GM04503 (cell line): ENCODE data around the gene TNFRSF25.
"Not testable (repeated sequence)": the region's sequence is repeated elsewhere in the genome, so short reads cannot be mapped to it uniquely, and the experiment has no call there.

Experiments used
- DNase-seq: peaks from one replicate; pipeline ENCODE4 v3.0.0-alpha.2; 2012; ENCODE audit warnings: low read depth

TNFRSF25 gene

DNA sequence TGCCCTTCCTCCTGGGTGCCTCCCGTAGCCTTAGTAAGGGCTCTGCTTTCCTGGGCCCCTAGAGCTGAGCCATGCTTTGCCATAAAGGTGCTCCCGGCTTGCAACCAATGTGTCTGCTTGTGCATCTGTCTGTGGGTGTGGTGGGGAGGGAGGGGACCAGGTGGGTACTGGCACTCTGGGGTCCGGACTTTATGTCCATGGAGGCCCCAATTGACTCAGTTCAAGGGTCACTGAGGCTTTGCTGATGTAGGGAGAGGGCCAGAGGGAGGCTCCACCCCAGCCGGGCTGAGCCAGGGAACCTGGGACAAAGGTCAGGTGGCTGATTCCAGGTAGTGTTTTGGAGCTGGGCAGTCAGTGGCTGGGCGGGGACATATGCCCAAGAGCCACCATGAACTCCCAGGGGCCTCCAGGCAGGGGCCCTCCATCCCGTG lies 15.0 kb downstream of the TNFRSF25 start:
- no peak for DNase-seq

DNA sequence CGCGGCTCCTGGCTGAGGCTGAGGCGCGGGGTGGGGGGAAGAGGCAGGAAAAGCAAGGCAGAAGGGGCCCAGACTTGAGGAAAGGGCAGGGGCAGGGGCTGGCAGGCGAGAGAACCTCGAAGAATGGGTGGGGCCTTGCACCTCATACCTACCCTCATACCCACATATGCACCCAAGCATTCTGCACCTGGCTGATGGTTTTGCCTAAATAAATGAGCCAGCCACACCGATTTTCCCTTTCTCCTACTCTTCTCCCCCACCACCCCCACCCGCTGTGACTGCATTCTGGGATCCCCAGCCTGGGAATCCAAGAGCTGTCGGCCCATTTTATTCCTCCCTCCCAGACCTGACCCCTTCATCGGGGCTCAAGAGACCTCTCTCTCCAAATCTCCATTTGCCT lies 15.5 kb downstream of the TNFRSF25 start:
- not testable (repeated sequence) for DNase-seq

DNA sequence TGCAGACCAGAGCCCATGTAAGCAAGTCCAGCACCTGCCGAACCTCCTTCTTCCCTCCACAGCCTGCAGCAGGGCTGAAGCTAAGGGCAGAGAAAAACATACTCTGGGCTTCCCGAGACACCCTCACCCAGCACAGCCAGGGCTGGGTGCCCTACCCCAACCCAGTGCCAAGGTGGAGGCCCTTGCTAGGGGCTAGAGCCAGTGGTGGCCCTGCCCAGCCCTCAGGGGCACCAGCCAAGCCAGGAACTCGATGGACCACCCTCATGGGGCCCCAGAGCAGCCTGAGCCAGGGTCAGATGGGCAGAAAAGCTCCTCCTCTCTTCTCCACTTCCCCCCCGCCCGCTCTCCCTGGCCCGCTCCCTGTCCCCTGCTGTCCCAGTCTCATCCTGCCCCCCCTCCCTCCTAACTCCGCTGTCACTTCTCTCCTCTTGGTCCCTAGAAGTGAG lies 15.9 kb downstream of the TNFRSF25 start:
- DNase-seq = no peak

DNA sequence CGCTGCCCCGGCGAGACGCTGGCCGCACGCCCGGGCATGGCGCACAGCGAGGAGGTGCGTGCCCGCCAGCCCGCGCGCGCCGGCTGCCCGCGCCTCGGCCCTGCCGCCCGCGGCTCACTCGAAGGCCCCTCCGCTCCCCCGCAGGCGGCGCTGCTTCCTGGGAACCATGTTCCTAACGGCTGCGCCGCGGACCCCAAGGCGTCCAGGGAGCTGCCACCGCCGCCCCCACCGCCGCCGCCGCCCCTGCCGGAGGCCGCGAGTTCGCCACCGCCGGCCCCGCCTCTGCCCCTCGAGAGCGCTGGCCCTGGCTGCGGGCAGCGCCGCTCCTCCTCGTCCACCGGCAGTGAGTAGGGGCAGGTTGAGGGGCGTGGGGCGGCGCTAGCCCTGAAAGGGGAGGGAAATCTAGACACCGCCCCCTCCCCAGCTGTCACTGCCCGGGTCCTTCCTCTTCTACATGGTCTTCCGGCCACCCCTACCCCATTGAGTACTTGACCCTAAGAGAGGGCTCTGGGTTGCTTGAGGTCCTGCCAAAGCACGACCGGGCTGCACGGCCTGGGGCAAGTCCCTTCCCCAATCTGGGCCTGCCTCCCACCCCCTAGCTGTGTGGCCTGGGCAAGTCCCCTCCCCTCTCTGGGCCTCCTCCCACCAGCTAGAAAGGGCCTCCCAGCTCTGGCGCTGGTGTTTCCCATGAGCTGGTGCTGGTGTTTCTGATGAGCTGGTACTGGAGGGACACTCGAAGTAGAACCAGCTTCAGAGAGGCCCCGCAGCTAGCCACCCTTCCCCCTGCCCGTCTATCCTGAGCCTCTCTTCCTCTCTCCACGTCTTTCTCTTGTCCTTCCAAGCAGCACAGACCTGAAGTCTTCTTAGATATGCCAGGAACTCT lies 17.0 kb downstream of the TNFRSF25 start:
- no peak for DNase-seq

DNA sequence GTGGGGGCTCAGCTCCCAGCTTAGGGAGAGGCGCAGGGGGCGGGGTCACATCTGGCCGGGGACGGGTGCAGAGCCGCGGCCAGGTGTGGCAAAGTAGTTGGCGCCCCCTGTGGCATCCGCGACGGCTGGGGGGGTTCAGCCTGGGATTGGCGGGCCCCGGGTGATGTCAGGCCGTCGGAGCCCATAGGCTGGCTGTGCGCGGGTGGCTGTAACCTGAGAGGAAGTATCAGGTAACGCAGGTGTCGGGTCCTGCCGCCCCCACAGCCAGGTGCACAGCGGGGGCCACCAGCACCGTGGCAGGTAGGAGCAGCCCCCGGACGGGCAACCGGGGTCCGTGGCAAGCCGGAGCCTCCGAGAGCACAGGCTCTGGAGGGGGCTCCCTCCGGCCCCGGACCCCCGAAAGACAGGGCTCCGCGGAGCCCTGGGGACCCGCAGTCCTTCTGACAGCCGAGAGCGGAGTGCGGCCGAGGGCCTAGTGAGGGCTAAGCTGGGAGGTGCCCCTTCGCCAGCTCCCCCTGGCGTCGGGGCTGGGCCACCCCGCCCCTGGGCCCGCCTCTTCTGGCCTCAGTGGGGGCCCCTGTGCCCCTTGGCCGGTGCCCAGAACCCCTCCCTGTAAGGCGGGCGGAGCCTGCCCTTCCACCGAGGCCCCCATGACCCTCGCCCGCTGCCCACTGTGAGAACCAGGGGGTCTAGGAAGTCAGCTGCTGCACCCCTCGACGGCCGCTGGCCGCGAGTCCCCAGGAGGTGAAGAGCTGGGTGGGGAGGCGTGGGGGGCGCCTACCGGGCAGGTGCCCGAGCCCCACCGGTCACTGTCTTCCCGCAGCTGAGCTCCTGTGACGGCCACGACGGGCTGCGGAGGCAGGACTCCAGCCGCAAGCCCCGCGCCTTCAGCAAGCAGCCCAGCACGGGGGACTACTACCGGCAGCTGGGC lies 17.9 kb downstream of the TNFRSF25 start:
- no peak for DNase-seq

DNA sequence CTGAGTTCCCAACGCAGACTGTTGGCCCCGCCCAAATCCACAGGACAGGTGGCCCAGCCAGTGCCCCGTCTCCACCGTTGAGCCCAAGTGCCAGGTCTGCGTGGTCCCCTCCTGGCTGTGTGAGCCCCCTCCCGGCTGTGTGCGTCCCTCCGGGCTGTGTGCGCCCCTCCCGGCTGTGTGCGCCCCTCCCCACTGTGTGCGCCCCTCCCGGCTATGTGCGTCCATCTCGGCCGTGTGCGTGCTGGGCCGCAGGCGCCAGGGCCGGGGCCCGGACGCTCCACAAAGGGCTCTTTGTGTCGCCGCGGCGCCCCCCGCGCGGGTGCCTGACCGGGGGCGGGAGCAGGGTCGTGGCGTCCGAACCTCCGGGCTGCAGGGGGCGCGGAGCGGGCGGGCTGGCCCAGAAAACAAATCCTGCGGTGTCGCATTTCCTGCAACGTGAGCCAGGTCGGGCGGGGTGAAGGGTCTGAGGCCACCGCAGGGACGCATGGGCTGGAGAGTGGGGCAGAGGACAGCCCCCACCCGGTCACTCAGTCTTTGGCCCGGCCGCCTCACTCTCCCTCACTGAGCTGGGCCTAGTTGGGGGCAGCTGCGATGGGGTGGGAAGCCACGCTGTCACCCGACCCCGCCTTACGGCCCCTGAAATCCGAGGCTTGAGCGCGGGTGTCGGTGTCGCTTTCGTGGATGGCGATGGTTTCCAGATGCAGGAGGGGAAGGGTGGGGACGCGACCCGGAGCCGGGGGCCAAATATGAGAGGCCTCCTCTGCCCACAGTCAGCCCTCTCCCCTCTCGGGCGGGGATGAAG lies 18.8 kb downstream of the TNFRSF25 start:
- DNase-seq = no peak

DNA sequence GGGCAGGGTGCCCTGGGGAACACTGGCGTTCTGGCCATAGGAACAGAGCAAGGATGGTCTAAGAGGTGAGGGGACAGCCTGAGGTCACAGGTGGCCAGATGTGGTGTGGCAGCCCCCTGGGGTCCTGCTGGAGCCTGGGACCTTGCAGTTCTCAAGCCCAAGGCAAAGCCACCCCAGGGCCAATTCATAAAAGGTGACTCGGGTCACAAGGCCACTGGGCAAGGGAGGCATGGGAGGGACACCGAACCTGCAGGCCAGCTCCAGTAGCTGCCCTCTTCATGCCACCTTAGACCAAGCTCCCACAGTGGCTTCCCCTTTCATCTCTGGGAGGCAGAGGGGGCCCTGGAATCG lies 19.3 kb downstream of the TNFRSF25 start:
- DNase-seq = no peak

DNA sequence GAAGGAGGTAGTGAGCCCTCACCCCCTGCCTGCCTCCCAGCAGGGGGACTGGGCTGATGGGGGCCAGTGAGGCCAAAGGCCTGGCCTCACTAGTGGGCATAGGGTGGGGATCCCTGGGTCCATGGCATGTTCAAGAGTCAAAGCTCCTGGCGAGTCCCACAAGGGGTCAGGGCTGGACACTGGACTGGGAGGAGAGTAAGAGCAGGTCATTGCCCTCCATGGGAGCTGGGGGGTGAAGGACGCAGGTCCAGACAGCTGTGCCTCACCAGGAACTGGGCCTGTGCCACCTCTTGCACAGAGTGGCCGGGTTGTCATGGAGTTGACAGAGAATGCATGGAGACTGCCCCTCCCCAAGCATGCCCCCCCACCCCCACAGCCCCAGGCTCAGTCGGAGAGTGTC lies 20.0 kb downstream of the TNFRSF25 start:
- not testable (repeated sequence) for DNase-seq

DNA sequence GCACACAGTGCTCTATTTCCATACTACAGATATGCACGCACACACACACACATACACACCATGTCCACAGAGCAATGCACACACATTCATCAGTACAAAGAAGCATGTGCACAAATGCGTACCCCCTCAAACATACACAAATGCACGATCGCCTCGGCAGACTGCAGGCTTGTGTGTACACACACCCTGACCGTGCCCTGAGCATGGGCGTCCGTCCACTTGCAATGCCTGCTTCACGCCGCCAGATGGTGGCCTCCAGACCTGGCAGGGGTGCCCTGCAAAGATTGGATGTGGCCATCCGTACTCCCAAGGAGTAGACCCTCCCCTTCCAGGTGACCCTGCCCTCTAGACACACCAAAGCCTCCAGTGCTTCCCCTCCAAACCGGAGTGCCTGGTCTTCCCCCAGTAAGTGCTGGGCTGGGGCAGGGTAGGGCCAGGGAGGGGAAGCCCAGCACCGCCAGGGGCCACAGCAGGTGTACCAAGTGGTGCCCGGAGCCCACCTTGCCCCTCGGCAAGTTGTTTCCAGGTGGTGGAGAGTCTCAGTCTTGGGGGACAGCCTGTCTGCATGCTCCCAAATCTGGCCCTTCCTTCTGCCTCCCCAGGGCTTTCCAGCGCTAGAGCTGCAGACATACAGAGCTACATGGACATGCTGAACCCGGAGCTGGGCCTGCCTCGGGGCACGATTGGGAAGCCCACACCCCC lies 20.8 kb downstream of the TNFRSF25 start:
- DNase-seq = no peak

DNA sequence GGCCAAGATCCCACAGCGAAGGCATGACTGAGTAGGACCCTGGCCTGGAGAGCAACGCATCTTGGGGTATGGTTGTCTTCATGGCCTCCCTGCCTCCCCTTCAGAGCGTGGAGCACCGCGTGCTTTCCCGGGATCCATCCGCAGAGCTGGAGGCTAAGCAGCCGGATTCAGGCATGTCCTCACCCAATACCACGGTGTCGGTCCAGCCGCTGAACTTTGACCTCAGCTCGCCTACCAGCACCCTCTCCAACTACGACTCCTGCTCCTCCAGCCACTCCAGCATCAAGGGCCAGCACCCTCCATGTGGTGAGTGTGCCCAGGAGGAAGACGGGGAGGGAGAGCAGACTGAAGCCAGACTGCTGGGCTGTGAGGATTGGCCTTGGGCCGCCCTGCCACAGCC lies 21.6 kb downstream of the TNFRSF25 start:
- DNase-seq = no peak

DNA sequence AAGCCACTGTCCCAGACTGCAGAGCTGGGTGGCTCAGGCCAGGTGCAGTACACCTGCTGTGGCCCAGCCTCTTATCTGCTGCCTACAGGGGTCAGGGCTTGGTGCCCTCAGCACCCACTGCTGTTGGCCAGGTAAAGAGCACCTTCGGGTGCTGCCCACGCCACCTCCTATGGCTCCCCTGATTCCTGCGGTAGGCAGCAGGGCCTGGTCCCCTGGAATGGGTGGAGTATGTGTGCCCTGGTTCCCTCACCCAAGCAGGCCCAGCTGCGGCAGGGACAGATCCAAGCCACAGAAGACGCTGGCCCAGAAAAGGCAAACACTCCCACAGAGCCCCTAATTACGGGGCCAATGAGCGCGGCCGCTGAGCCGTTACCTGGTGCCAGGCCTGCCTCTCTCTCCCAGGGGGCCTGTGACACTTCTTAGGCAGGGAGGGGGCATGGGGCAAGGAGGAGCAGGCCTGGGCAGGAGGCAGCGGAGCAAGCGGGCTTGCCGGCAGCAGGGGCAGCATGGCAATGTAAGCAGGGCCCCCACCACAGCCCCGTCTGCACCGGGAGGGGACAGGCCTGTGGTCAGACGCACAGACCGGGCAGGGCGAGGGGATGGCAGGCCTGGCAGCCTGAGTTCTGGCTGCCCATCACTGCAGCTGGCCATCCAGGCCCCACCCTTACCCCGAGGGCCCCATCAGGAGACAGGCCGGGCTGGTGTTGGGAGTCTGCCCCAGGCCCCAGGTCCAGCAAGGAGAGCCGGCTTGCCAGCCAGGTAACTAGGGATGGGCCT lies 22.4 kb downstream of the TNFRSF25 start:
- no peak for DNase-seq

DNA sequence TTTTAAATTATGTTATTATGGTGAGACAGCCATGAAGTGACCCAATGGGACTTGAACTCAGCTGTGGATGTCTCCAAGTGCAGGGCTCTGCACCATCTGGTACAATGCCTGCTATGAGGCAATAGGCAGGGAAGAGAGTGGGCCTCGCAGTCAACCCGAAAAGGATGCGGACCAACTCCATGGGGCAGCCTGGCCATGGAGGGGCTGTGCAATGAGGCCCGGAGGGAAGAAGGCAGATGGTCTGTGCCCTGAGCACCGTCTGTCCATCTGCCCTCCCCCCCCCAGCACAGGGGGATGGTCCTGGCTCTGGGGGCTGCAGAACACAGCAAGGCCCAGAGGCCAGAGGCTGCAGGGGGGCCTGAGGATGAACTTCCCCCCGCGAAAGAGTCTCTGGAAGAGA lies 24.4 kb downstream of the TNFRSF25 start:
- DNase-seq = no peak

DNA sequence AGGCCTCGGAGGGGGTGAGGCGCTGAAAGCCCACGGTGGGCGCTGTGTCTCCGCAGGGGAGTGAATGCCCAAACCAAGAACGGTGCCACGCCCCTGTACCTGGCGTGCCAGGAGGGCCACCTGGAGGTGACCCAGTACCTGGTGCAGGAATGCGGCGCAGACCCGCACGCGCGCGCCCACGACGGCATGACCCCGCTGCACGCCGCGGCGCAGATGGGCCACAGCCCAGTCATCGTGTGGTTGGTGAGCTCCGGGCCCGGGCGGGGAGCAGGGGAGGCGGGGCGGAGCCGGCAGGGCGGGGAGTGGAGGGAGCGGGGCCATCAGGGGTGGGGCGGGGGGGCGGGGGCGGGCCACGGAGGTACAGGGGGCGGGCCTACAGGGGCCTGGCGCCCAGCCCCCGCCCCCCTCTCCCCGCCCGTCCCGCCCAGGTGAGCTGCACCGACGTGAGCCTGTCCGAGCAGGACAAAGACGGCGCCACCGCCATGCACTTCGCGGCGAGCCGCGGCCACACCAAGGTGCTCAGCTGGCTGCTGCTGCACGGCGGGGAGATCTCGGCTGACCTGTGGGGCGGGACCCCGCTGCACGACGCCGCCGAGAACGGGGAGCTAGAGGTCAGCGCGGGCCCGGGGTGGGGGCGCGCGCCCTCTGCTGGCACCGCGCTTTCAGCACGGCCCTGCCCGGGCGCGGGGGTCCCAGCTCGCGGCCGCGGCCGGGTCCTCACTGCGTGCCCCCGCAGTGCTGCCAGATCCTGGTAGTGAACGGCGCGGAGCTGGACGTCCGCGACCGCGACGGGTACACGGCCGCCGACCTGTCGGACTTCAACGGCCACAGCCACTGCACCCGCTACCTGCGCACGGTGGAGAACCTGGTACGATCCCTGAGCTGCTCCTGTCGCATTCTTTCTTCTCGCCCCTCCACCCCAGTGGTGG lies 25.5 kb downstream of the TNFRSF25 start:
- DNase-seq = no peak

DNA sequence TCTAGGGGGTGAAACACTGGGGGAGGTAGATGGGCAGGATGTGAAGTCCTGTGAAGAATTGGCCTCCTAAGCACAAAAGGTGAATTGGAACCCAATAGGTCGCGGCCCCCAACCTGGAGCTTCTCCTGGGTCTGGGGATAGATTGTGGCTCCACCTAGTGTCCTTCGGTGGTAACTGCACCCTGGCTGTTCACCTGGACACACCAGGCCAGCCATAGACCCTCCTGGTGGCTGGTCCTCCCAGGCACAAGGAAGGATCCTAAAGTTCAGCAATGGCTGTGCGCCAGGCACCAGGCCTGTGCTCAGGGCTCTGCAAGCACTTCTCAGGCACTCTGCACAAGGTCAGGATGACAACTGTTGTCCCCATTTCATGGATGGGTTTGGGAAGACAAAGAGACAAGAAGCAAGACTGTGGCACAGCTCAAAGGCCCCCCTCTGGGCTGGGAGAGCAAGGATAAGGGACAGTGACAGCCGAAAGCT lies 27.9 kb downstream of the TNFRSF25 start:
- DNase-seq = no peak

DNA sequence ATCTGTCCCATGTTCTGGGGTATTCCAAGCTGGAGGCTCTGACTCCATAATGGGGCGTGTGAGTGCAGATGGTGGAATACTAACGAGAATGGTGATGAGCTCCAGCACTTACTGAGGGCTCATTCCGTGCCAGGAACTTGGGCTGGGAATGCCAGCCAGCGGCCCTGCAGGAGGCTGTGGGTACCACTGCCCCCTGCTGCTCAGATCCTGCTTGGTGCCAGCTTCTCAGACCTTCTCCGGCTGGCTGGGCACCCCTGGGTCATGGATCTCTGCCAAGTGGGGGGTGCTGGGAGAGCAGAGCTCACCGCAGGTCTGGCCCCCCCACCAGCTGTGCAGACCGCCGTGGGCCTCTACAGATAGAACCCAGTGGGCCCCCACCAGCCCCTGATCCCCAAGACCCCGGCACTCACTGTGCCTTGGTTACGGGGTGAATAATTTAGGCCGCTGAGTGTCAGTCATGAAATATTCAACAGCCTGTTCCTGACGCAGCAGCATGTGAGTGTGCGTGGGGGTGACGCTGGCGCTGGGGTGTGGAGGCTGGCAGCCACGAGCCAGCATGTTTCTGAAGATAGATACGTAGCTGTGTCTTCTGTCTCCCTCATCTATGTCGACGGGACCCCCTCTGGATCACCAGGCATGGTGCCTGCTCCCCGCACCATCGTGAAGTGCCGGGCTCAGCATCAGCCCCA lies 28.8 kb downstream of the TNFRSF25 start:
- DNase-seq = not testable (repeated sequence)

DNA sequence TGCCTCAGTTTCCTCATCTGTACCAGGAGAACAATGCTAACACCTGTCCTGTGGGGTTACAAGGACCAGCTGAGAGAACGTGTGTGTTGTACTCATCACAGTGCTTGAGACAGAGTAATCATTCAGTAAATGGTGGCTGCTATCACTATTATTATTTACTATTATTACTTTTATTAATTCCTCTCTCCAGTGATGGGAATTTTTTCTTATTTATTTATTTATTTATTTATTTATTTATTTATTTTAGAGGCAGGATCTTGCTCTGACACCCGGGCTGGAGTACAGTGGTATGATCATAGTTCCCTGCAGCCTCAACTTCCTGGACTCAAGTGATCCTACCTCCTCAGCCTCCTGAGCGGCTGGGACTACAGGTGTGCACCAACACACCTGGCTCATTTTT lies 29.7 kb downstream of the TNFRSF25 start:
- DNase-seq = not testable (repeated sequence)

DNA sequence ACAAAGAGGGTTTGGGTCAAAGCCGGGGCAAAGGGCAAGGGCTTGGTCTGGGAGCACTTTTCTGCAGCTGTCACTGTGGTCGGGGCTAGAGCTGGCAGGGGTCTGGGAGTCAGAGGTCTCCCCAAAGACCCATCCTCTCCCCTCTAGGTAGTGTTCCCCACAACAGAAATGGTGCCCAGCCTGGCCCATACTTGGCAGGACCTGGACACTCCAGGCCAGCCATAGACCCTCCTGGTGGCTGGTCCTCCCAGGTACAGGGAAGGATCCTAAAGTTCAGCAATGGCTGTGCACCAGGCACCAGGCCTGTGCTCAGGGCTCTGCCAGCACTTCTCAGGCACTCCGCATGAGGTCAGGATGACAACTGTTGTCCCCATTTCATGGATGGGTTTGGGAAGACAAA lies 30.4 kb downstream of the TNFRSF25 start:
- DNase-seq = no peak

DNA sequence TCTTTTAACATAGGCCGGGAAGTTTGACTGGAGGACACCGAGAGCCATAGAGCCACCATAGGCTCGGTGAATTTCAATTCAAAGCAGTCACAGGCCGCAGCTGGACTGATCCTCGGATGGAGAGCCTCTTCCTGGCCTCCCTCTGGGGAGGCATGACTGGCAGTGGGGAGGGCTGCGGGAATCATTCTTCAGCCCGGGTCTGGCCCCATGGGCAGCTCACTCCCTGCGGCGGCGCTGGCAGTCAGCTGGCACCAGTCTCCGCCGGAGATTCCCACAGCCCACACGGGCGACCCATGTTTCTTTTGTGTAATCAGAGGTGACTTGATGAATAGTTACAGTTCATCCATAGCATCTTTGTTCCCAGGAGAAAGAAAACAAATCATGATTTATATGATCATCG lies 30.8 kb downstream of the TNFRSF25 start:
- DNase-seq = no peak

DNA sequence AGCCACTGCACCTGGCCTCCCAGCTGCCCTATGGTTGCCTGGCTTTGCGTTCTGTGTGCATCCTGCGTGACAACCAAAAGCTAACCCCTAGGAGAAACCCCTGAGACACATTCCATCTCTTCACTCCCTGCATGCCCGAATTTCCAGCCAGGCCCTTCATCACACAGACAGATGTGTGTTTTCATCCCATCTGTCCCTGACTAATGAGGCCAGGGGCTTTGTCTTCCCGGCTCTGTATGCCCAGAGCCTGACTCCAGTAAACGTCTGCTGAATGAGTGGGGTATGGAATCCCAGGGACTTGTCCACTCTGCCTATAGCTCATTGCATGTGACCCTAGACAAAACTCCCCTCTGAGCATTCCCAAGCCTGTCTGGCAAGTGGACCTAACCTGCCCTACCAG lies 31.8 kb downstream of the TNFRSF25 start:
- DNase-seq = no peak
